ENCODE measurements around the gene MMRN1.

MMRN1 gene

DNA sequence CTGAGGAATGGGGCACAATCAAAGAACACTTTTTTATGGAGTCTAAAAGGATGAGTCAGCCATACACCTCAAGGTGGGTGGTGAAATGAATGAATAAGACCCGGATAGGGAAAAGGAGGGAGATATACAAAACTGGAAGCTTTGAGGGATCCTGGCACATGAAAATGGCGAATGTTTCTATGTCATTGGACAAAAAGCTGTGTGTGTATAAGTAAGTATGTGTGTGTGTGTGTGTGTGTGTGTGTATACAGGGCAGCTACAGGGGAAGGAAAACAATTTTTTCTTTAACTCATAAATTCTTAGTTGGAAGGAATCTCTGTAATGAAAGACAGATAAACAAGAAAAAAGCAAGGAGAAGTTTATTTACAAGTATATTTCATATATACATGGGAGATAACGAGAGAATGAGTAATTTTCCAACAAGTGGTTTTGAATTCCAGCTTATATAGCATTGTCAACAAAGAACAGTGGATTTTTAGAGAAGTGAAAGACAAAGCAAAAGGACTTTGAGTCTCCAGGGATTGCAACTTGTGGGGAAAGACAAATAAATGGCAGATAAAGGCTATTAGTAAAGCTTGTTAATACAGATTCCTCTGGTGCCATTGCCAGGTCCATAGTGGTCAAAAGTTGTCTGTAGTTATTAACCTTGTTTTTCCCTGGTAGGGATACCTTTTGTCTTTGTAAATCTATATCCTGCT lies 99.7 kb downstream of the MMRN1 start:
- Histone ChIP-seq H3K27me3 (ENCODE audit: control insufficient read depth in 2 of 2, insufficient read depth in 2 of 2, low read length in 2 of 2) (no peaks in the 10 kb centered on the region), H3K9ac (ENCODE audit: low read depth in 1 of 2, low read length in 2 of 2) (no peak overlapping the region), H3K9me3 (ENCODE audit: control insufficient read depth in 2 of 2, low read length in 2 of 2) (no peaks in the 10 kb centered on the region), H3K4me1 (ENCODE audit: control insufficient read depth in 2 of 2, insufficient read depth in 2 of 2, low read length in 2 of 2) (no peaks in the 10 kb centered on the region), H3K27ac (ENCODE audit: low read depth in 2 of 2, low read length in 2 of 2) (no peak overlapping the region), H3K4me3 (ENCODE audit: low read length in 2 of 2) (no peak overlapping the region), H3K36me3 (ENCODE audit: control insufficient read depth in 2 of 2, insufficient read depth in 2 of 2, low read length in 2 of 2) (no peaks in the 10 kb centered on the region)

DNA sequence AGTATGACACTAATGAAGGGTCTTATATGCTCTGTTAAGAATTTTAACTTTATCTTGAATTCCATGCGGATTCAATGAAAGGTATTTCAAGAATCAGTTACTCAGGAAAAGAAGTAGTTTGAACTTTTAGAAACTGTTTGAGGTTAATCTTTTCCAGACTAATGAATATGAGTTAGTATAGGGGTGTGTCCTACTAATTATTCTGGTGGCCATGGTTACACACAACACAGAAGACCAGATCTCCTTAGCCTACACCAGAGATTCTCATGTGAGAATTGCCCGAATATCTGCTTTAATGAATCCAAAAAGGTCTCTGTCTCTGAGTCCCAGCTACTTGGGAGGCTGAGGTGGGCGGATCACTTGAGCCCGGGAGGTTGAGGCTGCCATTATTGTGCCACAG lies 100.4 kb downstream of the MMRN1 start:
- H3K27ac ChIP-seq (ENCODE audit: low read depth in 2 of 2, low read length in 2 of 2): no peak overlapping the region
- no peak overlapping the region for H3K4me3 ChIP-seq (ENCODE audit: low read length in 2 of 2)
- H3K4me1 ChIP-seq (ENCODE audit: control insufficient read depth in 2 of 2, insufficient read depth in 2 of 2, low read length in 2 of 2): no peaks in the 10 kb centered on the region
- H3K27me3 ChIP-seq (ENCODE audit: control insufficient read depth in 2 of 2, insufficient read depth in 2 of 2, low read length in 2 of 2): no peaks in the 10 kb centered on the region
- no peaks in the 10 kb centered on the region for H3K36me3 ChIP-seq (ENCODE audit: control insufficient read depth in 2 of 2, insufficient read depth in 2 of 2, low read length in 2 of 2)
- H3K9me3 ChIP-seq (ENCODE audit: control insufficient read depth in 2 of 2, low read length in 2 of 2): no peaks in the 10 kb centered on the region
- no peak overlapping the region for H3K9ac ChIP-seq (ENCODE audit: low read depth in 1 of 2, low read length in 2 of 2)

DNA sequence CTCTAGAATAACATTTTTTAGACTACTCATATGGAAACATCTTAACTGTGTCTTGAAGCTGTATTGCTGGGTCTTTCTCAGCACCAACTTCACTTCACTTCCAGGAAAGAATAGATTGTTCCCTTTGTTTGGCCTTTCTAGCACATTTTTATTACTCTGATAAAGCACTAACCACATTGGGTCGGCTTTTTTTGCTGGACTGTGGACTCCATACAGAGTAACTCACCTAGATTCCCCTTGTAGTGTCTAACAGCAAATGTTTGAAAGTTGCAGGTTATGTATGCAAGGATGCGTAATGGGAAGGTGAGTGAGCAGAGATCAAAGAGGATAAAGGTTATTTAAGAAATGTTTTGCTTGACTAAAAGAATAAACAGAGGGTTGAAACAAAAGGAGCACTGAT lies 101.2 kb downstream of the MMRN1 start:
- H3K4me1 ChIP-seq (ENCODE audit: control insufficient read depth in 2 of 2, insufficient read depth in 2 of 2, low read length in 2 of 2): no peaks in the 10 kb centered on the region
- no peak overlapping the region for H3K27ac ChIP-seq (ENCODE audit: low read depth in 2 of 2, low read length in 2 of 2)
- H3K27me3 ChIP-seq (ENCODE audit: control insufficient read depth in 2 of 2, insufficient read depth in 2 of 2, low read length in 2 of 2): no peaks in the 10 kb centered on the region
- H3K9ac ChIP-seq (ENCODE audit: low read depth in 1 of 2, low read length in 2 of 2): no peak overlapping the region
- no peaks in the 10 kb centered on the region for H3K36me3 ChIP-seq (ENCODE audit: control insufficient read depth in 2 of 2, insufficient read depth in 2 of 2, low read length in 2 of 2)
- H3K4me3 ChIP-seq (ENCODE audit: low read length in 2 of 2): no peak overlapping the region
- no peaks in the 10 kb centered on the region for H3K9me3 ChIP-seq (ENCODE audit: control insufficient read depth in 2 of 2, low read length in 2 of 2)

DNA sequence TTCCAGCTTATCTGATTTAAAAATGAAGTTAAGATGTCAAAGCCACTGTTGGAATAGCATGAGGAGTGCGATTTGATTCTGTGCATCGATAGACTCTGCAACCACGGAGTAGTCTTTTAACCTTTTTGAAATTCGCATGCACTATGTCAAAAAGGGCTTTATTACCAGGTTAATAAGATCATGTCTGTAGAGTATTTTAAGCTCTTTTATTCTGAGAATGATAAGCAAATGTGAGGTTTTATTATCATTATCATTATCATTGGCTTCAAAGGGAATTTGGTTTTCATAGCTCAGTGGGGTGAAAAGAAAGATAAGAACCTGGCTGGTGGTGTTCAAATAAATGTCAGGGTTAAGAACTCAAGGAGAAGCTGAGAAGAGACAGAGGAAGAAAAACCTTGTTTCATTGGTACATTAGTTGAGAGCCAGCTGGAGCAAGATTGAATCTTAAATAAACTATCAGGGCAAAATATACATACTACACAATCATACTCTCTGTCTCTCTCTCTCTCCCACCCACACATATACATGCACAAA lies 102.6 kb downstream of the MMRN1 start:
- H3K9me3 ChIP-seq (ENCODE audit: control insufficient read depth in 2 of 2, low read length in 2 of 2): no peaks in the 10 kb centered on the region
- no peak overlapping the region for H3K4me3 ChIP-seq (ENCODE audit: low read length in 2 of 2)
- no peak overlapping the region for H3K27ac ChIP-seq (ENCODE audit: low read depth in 2 of 2, low read length in 2 of 2)
- no peaks in the 10 kb centered on the region for H3K36me3 ChIP-seq (ENCODE audit: control insufficient read depth in 2 of 2, insufficient read depth in 2 of 2, low read length in 2 of 2)
- H3K4me1 ChIP-seq (ENCODE audit: control insufficient read depth in 2 of 2, insufficient read depth in 2 of 2, low read length in 2 of 2): no peaks in the 10 kb centered on the region
- H3K27me3 ChIP-seq (ENCODE audit: control insufficient read depth in 2 of 2, insufficient read depth in 2 of 2, low read length in 2 of 2): no peaks in the 10 kb centered on the region
- H3K9ac ChIP-seq (ENCODE audit: low read depth in 1 of 2, low read length in 2 of 2): no peak overlapping the region

DNA sequence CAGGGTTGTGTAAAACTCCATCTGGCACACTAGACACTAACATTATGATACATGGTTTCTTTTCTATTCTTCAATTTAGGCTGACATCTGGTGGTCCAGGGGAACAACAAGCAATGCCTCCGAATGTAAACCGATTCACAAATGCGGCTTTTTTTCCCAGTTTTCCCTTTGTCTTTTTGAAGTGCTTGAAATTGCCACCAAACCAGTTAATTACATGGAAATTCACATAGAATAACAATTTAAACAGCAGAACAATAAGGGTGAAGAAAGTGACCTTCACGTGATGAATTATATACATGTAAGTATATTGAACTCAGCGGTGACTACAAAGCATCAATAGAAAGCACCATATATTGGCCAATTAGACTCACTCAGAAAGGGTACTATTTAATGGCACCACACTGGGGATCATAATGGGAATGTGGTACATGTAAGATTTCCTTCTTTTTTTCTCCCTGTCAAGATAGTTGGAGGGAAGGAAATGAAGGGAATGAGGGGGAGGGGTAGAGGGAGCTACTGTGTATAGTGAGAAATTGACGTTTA lies 103.9 kb downstream of the MMRN1 start:
- H3K9me3 ChIP-seq (ENCODE audit: control insufficient read depth in 2 of 2, low read length in 2 of 2): no peaks in the 10 kb centered on the region
- H3K27me3 ChIP-seq (ENCODE audit: control insufficient read depth in 2 of 2, insufficient read depth in 2 of 2, low read length in 2 of 2): no peaks in the 10 kb centered on the region
- no peaks in the 10 kb centered on the region for H3K4me1 ChIP-seq (ENCODE audit: control insufficient read depth in 2 of 2, insufficient read depth in 2 of 2, low read length in 2 of 2)
- no peak overlapping the region for H3K4me3 ChIP-seq (ENCODE audit: low read length in 2 of 2)
- H3K9ac ChIP-seq (ENCODE audit: low read depth in 1 of 2, low read length in 2 of 2): no peak overlapping the region
- no peak overlapping the region for H3K27ac ChIP-seq (ENCODE audit: low read depth in 2 of 2, low read length in 2 of 2)
- H3K36me3 ChIP-seq (ENCODE audit: control insufficient read depth in 2 of 2, insufficient read depth in 2 of 2, low read length in 2 of 2): no peaks in the 10 kb centered on the region

DNA sequence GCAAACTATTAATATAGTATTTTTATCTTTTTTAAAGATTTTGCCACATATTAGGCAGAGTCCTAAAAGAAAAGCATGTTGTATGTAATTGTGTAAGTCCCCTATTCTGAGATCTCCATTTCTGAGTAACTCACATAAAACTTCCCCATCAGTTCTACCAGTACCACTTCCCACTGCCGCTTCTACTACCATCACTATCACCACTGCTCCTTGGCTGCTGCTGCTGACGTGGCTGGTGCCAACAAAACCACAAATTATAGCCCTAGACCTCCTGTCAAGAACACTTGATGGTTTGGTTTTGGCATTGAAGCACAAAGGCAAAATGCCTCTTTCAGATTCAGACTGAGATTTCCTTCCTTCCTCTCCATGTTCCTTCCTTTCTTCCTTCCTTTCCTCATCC lies 106.4 kb downstream of the MMRN1 start:
- Histone ChIP-seq H3K27me3 (ENCODE audit: control insufficient read depth in 2 of 2, insufficient read depth in 2 of 2, low read length in 2 of 2) (no peaks in the 10 kb centered on the region), H3K9ac (ENCODE audit: low read depth in 1 of 2, low read length in 2 of 2) (no peak overlapping the region), H3K27ac (ENCODE audit: low read depth in 2 of 2, low read length in 2 of 2) (no peak overlapping the region)

DNA sequence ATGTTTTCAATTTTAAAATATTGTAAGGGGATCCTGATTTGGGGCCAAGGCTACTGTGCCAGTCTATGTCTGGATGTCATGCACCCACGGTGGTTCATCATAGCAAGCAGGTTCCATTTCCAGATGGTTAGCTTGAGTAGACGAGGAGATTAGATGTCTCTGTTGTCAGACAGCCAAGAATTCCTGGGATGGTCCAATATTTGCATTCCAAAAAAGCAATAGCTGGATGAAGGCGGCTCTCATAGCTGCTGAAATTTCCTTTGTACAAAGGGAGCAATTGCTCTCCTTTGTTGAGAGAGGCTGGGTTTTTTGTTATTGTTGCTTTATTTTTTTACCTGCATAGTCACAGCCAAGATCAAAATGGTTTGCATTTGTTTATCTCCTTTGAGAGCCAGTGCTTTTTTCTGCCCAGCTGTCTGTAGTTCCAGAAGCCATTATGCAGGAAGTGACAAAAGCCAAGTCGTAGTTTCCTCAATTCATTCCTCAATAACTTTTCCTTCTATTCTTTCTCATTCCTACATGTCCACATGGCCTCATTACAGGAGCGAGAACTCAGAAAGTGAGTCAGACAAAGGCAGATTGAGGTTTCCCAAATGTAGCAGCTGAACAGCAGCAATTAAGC lies 107.9 kb downstream of the MMRN1 start:
- Histone ChIP-seq H3K4me1 (ENCODE audit: control insufficient read depth in 2 of 2, insufficient read depth in 2 of 2, low read length in 2 of 2) (no peaks in the 10 kb centered on the region), H3K4me3 (ENCODE audit: low read length in 2 of 2) (no peak overlapping the region), H3K27me3 (ENCODE audit: control insufficient read depth in 2 of 2, insufficient read depth in 2 of 2, low read length in 2 of 2) (no peaks in the 10 kb centered on the region), H3K36me3 (ENCODE audit: control insufficient read depth in 2 of 2, insufficient read depth in 2 of 2, low read length in 2 of 2) (no peaks in the 10 kb centered on the region), H3K9ac (ENCODE audit: low read depth in 1 of 2, low read length in 2 of 2) (no peak overlapping the region), H3K27ac (ENCODE audit: low read depth in 2 of 2, low read length in 2 of 2) (no peak overlapping the region), H3K9me3 (ENCODE audit: control insufficient read depth in 2 of 2, low read length in 2 of 2) (no peaks in the 10 kb centered on the region)

More for the DNA sequence above, 106.4 kb downstream of the MMRN1 start:
- no peaks in the 10 kb centered on the region for H3K4me1 ChIP-seq (ENCODE audit: control insufficient read depth in 2 of 2, insufficient read depth in 2 of 2, low read length in 2 of 2)
- H3K36me3 ChIP-seq (ENCODE audit: control insufficient read depth in 2 of 2, insufficient read depth in 2 of 2, low read length in 2 of 2): no peaks in the 10 kb centered on the region
- no peaks in the 10 kb centered on the region for H3K9me3 ChIP-seq (ENCODE audit: control insufficient read depth in 2 of 2, low read length in 2 of 2)
- H3K4me3 ChIP-seq (ENCODE audit: low read length in 2 of 2): no peak overlapping the region

Data from mucosa of rectum (tissue), 2 donors.